A549 (cell line): ENCODE measurements around the gene RPTOR.

Experiments
- JUN ChIP-seq, 2 experiments: fragments of >200 bp; sonication (Bioruptor Twin); formaldehyde crosslinking; IDR thresholded peaks; 2 replicates in 1 of 2; 3 replicates in 1 of 2; pipeline ENCODE4 v1.6.1; 2016 to 2017
- TF ChIP-seq, protein P1 (sequence below): fragments of >200 bp; sonication (Bioruptor Twin); formaldehyde crosslinking; IDR thresholded peaks from 3 replicates; pipeline ENCODE4 v1.5.1; 2016
- TF ChIP-seq, protein P2 (sequence below): IDR thresholded peaks from 2 replicates; pipeline ENCODE4 v1.6.1; 2012
- TF ChIP-seq, protein P3 (sequence below): IDR thresholded peaks from 2 replicates; pipeline ENCODE4 v1.6.1; 2012; ENCODE audit warnings: low read depth, borderline replicate concordance
- TF ChIP-seq, protein P4 (sequence below): fragments of 150-350 bp; IDR thresholded peaks from 2 replicates; pipeline ENCODE4 v1.6.1; 2014; ENCODE audit warnings: low read depth, mild to moderate bottlenecking, low read length

- TF ChIP-seq, protein P1, sequence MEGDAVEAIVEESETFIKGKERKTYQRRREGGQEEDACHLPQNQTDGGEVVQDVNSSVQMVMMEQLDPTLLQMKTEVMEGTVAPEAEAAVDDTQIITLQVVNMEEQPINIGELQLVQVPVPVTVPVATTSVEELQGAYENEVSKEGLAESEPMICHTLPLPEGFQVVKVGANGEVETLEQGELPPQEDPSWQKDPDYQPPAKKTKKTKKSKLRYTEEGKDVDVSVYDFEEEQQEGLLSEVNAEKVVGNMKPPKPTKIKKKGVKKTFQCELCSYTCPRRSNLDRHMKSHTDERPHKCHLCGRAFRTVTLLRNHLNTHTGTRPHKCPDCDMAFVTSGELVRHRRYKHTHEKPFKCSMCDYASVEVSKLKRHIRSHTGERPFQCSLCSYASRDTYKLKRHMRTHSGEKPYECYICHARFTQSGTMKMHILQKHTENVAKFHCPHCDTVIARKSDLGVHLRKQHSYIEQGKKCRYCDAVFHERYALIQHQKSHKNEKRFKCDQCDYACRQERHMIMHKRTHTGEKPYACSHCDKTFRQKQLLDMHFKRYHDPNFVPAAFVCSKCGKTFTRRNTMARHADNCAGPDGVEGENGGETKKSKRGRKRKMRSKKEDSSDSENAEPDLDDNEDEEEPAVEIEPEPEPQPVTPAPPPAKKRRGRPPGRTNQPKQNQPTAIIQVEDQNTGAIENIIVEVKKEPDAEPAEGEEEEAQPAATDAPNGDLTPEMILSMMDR, result no peak
- TF ChIP-seq, protein P2, sequence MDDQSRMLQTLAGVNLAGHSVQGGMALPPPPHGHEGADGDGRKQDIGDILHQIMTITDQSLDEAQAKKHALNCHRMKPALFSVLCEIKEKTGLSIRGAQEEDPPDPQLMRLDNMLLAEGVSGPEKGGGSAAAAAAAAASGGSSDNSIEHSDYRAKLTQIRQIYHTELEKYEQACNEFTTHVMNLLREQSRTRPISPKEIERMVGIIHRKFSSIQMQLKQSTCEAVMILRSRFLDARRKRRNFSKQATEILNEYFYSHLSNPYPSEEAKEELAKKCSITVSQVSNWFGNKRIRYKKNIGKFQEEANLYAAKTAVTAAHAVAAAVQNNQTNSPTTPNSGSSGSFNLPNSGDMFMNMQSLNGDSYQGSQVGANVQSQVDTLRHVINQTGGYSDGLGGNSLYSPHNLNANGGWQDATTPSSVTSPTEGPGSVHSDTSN, result no peak
- TF ChIP-seq JUN (IDR thresholded peaks at IDR 0.05), result no peak
- TF ChIP-seq, protein P3, sequence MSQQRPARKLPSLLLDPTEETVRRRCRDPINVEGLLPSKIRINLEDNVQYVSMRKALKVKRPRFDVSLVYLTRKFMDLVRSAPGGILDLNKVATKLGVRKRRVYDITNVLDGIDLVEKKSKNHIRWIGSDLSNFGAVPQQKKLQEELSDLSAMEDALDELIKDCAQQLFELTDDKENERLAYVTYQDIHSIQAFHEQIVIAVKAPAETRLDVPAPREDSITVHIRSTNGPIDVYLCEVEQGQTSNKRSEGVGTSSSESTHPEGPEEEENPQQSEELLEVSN, result no peak
- TF ChIP-seq, protein P4, sequence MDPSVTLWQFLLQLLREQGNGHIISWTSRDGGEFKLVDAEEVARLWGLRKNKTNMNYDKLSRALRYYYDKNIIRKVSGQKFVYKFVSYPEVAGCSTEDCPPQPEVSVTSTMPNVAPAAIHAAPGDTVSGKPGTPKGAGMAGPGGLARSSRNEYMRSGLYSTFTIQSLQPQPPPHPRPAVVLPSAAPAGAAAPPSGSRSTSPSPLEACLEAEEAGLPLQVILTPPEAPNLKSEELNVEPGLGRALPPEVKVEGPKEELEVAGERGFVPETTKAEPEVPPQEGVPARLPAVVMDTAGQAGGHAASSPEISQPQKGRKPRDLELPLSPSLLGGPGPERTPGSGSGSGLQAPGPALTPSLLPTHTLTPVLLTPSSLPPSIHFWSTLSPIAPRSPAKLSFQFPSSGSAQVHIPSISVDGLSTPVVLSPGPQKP, result no peak
These were observed 20.5 kb upstream of the RPTOR start for GRCh38 chr17:80523956-80524712.
